22Rv1 (cell line): ENCODE measurements around the gene GNL2.

Experiments used
- CTCF ChIP-seq: fragments of 450-650 bp; IDR thresholded peaks from 2 replicates; pipeline ENCODE4 v1.5.1; 2017; ENCODE audit warnings: mild to moderate bottlenecking
- ZFX ChIP-seq: fragments of 450-650 bp; IDR thresholded peaks from 2 replicates; pipeline ENCODE4 v1.6.1; 2017; ENCODE audit warnings: antibody characterized with exemption, borderline replicate concordance

GRCh38 chr1:37605806-37606474 lies 10.2 kb upstream of the GNL2 start:
- TF ChIP-seq CTCF (no peak), ZFX (no peak)
